Measurements from ENCODE around the gene FRZB.
A peak's percentile ranks its signal among the peaks of the same experiment; 100 is the strongest.

Gene FRZB

DNA sequence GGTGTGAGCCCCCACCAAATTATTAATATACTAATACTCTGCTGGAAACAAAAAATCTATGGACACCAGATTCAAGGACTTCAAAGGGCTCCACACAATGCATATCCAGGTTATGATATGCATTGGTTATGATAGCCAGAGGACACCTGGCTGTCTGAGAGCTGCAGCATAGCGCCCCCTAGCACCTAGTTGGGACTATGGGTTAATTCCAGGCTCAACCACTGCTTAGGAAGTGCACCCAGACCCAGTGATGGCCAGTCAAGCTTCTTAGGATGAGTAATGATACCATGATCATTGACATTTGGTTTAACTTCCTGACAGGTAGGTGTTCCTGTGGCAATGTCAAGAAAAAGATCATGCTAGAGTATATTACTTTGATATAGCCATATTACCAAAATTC is 3.8 kb upstream of the FRZB start:
- Histone ChIP-seq H2AFZ (ENCODE audit: low read length) (no peak overlapping the region), H3K4me3 (ENCODE audit: low read length) (no peak overlapping the region), H3K9me3 (replicated peaks; ENCODE audit: insufficient read depth, low read length) (no peaks in the 10 kb centered on the region), H4K20me1 (ENCODE audit: insufficient read depth, low read length) (no peaks in the 10 kb centered on the region), H3K27me3 (replicated peaks; ENCODE audit: insufficient read depth, low read length) (no peaks in the 10 kb centered on the region), H3K4me2 (ENCODE audit: low read depth, low read length) (no peak overlapping the region), H3K9me2 (replicated peaks; ENCODE audit: insufficient read depth, low read length) (no peaks in the 10 kb centered on the region), H3K27ac (ENCODE audit: low read length) (no peak overlapping the region), H3K79me2 (ENCODE audit: low read length) (no peaks in the 10 kb centered on the region), H3K9ac (ENCODE audit: low read length) (no peak overlapping the region), H3F3A (ENCODE audit: insufficient read depth, low read length) (no peaks in the 10 kb centered on the region), H3K36me3 (replicated peaks; ENCODE audit: insufficient read depth, low read length) (no peaks in the 10 kb centered on the region), H3K4me1 (ENCODE audit: low read length) (0 out of 2 replicates have a peak, but pooled peaks cover 2% of the 10 kb centered on the region)
- no peak for TF ChIP-seq EZH2phosphoT487 (IDR thresholded peaks at IDR 0.05; ENCODE audit: low read length)
- TF ChIP-seq EZH2 (optimal IDR thresholded peaks at IDR 0.05; ENCODE audit: low read depth, low read length), result no peak
- TF ChIP-seq, protein P1, sequence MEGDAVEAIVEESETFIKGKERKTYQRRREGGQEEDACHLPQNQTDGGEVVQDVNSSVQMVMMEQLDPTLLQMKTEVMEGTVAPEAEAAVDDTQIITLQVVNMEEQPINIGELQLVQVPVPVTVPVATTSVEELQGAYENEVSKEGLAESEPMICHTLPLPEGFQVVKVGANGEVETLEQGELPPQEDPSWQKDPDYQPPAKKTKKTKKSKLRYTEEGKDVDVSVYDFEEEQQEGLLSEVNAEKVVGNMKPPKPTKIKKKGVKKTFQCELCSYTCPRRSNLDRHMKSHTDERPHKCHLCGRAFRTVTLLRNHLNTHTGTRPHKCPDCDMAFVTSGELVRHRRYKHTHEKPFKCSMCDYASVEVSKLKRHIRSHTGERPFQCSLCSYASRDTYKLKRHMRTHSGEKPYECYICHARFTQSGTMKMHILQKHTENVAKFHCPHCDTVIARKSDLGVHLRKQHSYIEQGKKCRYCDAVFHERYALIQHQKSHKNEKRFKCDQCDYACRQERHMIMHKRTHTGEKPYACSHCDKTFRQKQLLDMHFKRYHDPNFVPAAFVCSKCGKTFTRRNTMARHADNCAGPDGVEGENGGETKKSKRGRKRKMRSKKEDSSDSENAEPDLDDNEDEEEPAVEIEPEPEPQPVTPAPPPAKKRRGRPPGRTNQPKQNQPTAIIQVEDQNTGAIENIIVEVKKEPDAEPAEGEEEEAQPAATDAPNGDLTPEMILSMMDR (IDR thresholded peaks at IDR 0.05; ENCODE audit: low read length), result no peak
- no peak for DNase-seq

DNA sequence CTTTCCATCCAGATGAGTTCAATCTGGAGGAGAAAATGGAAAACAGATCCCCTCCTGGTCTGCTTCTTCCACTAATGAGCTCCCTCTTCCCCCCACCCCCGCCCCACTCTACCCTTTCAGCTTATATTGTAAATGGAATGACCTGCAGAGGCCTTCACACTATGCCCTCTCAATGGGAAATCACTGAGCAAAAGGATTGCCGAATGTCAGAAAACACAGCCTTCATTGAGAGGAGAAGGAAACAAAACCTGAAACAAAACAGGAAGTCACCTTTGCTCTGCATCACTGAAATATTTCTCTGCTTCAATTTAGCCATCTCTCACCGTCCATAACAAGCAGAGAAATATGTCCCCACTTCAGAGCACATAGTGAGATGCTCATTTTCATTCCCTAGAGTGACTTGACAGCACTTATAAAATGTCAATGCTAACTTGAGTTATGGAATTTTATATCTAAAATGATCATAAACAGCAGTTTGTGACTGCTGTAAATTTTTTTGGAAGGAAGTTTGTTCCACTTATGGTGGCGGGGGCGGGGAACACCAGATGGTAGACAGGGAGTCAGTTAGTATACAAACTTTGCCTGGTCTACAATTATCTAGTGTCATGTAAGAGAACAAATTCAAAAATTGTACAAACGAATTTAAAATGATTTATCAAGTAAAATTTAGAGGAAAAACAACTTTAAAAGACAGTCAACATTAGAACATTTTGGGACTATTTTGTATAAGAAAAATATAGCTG is 1.8 kb upstream of the FRZB start:
- no peaks in the 10 kb centered on the region for H3K9me2 ChIP-seq (replicated peaks; ENCODE audit: insufficient read depth, low read length)
- no peaks in the 10 kb centered on the region for H3K27me3 ChIP-seq (replicated peaks; ENCODE audit: insufficient read depth, low read length)
- H3K36me3 ChIP-seq (replicated peaks; ENCODE audit: insufficient read depth, low read length), result no peaks in the 10 kb centered on the region
- no peaks in the 10 kb centered on the region for H3K9me3 ChIP-seq (replicated peaks; ENCODE audit: insufficient read depth, low read length)
- no peak for TF ChIP-seq EZH2phosphoT487 (IDR thresholded peaks at IDR 0.05; ENCODE audit: low read length)
- TF ChIP-seq, protein P1 (IDR thresholded peaks at IDR 0.05; ENCODE audit: low read length), result no peak
- no peak for TF ChIP-seq EZH2 (optimal IDR thresholded peaks at IDR 0.05; ENCODE audit: low read depth, low read length)
- H3K4me1 ChIP-seq (ENCODE audit: low read length), result 0 out of 2 replicates have a peak, but pooled peaks cover 2% of the 10 kb centered on the region
- 0 out of 2 replicates have a peak overlapping the region, but pooled peaks have one; percentile 12 for H2AFZ ChIP-seq (ENCODE audit: low read length)
- no peaks in the 10 kb centered on the region for H4K20me1 ChIP-seq (ENCODE audit: insufficient read depth, low read length)
- no peaks in the 10 kb centered on the region for H3F3A ChIP-seq (ENCODE audit: insufficient read depth, low read length)
- H3K27ac ChIP-seq (ENCODE audit: low read length), result no peak overlapping the region
- H3K9ac ChIP-seq (ENCODE audit: low read length), result no peak overlapping the region
- no peak for DNase-seq
- no peaks in the 10 kb centered on the region for H3K79me2 ChIP-seq (ENCODE audit: low read length)
- H3K4me2 ChIP-seq (ENCODE audit: low read depth, low read length), result no peak overlapping the region
- H3K4me3 ChIP-seq (ENCODE audit: low read length), result no peak overlapping the region

DNA sequence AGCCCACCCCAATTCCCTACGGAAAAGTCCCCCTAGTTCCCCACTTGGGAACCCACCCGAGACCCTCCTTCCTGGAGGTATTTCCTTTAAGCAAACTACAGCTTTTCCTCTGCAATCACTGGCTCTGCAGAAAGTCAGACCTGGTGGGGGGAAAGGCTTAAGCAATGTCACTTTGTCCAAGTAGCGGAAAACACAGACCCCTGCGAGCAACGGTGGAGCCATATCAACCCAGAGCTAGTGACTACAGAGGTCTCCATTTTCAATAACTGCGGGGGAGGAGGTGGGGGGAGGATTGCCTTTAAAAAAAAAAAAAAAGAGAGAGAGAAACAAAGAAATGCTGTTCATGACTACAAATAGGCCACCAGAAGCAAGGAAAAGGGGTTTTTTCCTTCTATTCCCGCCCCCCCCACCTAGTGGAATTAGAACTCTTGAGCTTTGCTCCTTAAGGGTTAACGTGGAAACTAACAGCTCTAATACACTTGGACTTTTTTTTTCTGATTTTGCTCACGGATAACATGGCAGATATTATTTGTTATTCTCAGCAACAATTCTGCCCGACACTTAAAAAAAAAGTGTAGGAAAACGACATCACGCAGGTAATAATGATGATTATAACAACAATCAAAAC is 1.1 kb upstream of the FRZB start:
- H3K9me3 ChIP-seq (replicated peaks; ENCODE audit: insufficient read depth, low read length), result no peaks in the 10 kb centered on the region
- no peaks in the 10 kb centered on the region for H3K27me3 ChIP-seq (replicated peaks; ENCODE audit: insufficient read depth, low read length)
- H3K9me2 ChIP-seq (replicated peaks; ENCODE audit: insufficient read depth, low read length), result no peaks in the 10 kb centered on the region
- no peaks in the 10 kb centered on the region for H3K36me3 ChIP-seq (replicated peaks; ENCODE audit: insufficient read depth, low read length)
- no peak overlapping the region for H3K9ac ChIP-seq (ENCODE audit: low read length)
- no peaks in the 10 kb centered on the region for H3F3A ChIP-seq (ENCODE audit: insufficient read depth, low read length)
- H4K20me1 ChIP-seq (ENCODE audit: insufficient read depth, low read length), result no peaks in the 10 kb centered on the region
- 0 out of 2 replicates have a peak, but pooled peaks cover 2% of the 10 kb centered on the region for H3K4me1 ChIP-seq (ENCODE audit: low read length)
- peak overlapping the region; percentile 64; the same call in 1 of the 2 replicates for H3K4me2 ChIP-seq (ENCODE audit: low read depth, low read length)
- TF ChIP-seq EZH2 (optimal IDR thresholded peaks at IDR 0.05; ENCODE audit: low read depth, low read length) (no peak), EZH2phosphoT487 (IDR thresholded peaks at IDR 0.05; ENCODE audit: low read length) (no peak)
- TF ChIP-seq, protein P1 (IDR thresholded peaks at IDR 0.05; ENCODE audit: low read length), result no peak
- H3K79me2 ChIP-seq (ENCODE audit: low read length), result no peaks in the 10 kb centered on the region
- peak overlapping the region; percentile 49 for H3K4me3 ChIP-seq (ENCODE audit: low read length)
- no peak overlapping the region for H3K27ac ChIP-seq (ENCODE audit: low read length)
- peak overlapping the region; percentile 64; the same call in 1 of the 2 replicates for H2AFZ ChIP-seq (ENCODE audit: low read length)
- DNase-seq, result no peak
